ENCODE data around the gene APBB1IP.

- TF ChIP-seq CTCF (IDR thresholded peaks at IDR 0.05) (no peak), POLR2A (IDR thresholded peaks at IDR 0.05) (no peak), POLR2AphosphoS5 (IDR thresholded peaks at IDR 0.05) (no peak), EP300 (IDR thresholded peaks at IDR 0.05) (no peak)
These were observed 48.2 kb downstream of the APBB1IP start for GRCh38 chr10:26486304-26486703.
